HG03469 (cell line): Measurements from ENCODE around the gene PAEP.
"Not testable (repeated sequence)": the region's sequence is repeated elsewhere in the genome, so short reads cannot be mapped to it uniquely, and the experiment has no call there.

Source experiments
- ATAC-seq: cut with Tn5 transposase; IDR thresholded peaks from one replicate; pipeline ENCODE4 v1.9.1; 2021; ENCODE audit warnings: mild to moderate bottlenecking, moderate library complexity, moderate number of reproducible peaks; ENCODE audit not compliant: unreplicated experiment

PAEP gene

DNA sequence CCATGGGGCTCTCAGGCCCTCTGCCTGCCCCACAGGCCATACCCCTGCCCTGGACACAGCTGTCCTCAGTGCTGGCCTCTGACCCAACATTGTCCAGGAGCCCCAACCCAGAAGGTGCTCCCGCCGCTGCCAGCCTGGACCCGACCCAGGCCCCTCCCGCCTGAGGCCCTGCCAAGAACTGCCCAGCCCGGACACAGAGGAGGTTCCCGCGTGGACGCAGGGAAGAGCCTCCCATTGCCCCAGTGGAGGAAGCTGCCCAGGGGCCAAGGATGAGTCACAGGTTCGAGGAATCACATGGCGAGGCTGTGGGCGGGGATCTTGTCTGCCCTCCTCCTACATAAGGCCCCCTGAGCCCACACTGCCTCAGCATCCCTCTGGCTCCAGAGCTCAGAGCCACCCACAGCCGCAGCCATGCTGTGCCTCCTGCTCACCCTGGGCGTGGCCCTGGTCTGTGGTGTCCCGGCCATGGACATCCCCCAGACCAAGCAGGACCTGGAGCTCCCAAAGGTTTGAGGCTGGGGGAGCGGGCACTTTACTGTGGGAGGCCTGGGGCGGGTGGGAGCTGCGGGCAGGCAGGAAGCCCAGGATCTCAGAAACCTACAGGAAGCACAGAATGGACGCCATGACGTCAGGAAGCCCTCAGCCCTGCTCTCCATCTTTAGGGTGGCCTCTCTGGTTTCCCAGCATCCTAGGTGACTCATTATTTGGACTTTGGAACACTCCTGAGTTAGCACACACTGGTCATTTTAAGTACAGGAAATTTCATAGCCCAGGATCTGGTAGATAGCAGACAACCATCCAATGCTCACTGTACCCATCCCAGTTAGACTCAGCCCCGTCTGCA is at the start of gene PAEP:
PAEP (plus strand) TSS at position 366 of the 844 bp plus-strand sequence.
- no peak for ATAC-seq

DNA sequence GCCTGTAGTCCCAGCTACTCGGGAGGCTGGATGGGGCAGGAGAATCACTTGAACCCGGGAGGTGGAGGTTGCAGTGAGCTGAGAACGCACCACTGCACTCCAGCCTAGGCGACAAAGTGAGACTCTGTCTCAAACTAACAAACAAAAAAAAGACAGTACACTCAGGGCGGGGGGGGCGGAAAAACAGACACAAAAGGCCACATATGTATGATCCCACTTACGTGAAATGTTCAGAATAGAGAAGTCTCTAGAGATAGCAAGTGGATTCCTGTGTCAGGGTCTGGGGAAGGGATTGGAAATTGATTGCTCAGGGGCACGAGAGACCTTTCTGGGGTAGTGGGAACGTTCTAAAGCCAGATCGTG is 49.3 kb upstream of the PAEP start:
- no peak for ATAC-seq

DNA sequence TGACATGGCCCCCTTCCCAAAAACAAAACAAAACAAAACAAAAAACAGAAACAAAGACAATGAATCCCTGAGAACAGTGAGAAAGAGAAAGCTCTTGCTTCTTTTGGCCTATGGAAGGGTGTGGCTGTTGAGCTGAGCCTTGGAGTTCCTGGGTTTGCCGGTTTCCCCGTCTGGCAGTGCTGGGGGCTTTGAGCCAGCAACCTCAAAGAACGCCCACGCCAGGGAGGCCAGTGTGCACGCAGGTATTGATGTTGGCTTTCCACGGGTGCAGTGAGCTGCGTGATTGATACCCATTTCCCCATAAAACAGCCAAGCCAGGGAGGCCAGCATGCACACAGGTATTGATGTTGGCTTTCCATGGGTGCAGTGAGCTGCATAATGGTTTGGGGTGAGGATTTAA is 48.7 kb upstream of the PAEP start:
- ATAC-seq, result no peak

- ATAC-seq, result no peak
Measured at GRCh38 chr9:135513351-135513846, 48.2 kb upstream of the PAEP start.

GRCh38 chr9:135513906-135514305 is 47.6 kb upstream of the PAEP start:
- not testable (repeated sequence) for ATAC-seq

GRCh38 chr9:135514342-135515082 is 47.0 kb upstream of the PAEP start:
- ATAC-seq, result no peak

GRCh38 chr9:135515083-135515951 is 46.2 kb upstream of the PAEP start:
- no peak for ATAC-seq

- no peak for ATAC-seq
Measured at GRCh38 chr9:135516132-135516860, 45.3 kb upstream of the PAEP start.

DNA sequence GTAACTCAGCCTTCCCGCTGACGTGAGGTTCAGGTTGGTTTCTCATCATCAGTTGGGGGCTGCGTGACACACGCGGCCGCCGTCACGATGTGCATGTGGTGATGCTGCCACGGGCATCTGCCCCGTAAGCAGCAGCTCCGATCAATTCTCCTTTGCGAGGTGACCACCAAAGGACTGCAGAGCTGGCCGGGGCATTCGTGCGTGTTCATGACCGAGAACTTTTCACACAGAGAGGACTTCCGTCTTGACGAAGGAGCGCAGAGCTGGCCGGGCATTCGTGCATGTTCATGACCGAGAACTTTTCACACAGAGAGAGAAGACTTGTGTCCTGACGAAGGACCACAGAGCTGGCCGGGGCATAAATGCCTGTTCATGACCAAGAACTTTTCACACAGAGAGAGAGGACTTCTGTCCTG is 44.1 kb upstream of the PAEP start:
- no peak for ATAC-seq

DNA sequence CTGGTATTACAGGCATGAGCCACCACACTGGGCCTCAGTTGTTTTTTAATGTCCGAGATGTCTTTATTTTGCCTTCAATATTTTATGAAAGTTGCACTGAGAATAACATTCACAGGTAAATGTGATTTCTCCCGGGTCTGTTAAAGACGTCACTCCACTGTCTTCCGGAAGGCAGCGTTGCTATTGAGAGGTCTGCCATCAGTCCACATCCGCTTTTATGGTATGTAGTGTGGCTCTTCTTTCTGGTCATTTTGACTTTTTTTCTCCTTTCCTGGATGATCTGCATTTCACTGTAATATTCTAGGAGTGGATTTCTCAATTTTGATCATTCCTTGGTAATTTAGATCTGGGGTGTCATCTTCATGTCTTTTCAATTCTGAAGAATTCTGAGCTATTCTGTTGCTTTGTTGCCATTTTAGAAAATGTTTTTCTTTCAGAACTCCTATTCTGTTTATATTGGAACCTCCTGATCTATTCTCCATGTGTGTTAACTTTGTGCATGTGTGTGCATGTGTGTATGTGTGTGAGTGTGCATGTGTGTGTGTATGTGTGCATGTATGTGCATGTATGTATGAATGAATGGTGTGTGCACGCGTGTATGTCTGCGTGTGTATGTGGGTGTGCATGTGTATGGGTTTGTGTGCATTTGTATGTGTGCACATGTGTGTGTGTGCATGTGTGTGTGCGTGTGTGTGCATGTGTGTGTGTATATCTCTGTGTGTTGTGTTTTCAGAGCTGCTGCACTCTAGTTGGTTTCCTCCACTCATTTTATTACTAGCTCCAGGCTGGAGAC is 42.2 kb upstream of the PAEP start:
- ATAC-seq, result no peak

DNA sequence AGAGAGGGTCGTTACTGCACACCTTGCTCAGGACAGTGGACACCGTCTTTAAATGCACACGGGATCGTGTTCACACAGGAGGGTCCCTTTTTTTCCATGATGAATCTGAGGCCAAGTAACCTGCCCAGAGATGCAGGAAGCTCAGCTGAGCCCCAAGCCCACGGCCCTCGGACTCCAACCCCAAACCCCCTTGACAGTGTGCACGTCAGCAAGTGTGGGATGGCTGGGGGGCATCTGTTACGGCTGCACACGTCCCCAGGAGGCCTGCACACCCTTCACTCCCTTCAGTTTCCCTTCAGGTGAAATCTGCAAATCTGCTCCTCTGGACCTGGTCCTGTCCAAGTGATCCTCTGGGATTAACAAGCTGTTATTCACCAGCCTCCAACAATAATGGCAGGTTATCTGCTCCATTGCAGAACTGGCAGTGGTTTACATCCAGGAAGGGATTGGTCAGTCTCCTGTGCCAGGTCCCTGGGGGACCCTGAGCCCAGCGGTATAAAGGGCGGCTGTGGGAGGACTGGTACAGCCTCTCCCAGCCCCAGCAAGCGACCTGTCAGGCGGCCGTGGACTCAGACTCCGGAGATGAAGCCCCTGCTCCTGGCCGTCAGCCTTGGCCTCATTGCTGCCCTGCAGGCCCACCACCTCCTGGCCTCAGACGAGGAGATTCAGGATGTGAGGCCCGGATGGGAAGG is 40.5 kb upstream of the PAEP start, which contains the start of gene LCN1:
LCN1 (plus strand) TSS at position 525 of the 692 bp plus-strand sequence; CDS start at position 583, 58 bp downstream.
- ATAC-seq, result no peak

DNA sequence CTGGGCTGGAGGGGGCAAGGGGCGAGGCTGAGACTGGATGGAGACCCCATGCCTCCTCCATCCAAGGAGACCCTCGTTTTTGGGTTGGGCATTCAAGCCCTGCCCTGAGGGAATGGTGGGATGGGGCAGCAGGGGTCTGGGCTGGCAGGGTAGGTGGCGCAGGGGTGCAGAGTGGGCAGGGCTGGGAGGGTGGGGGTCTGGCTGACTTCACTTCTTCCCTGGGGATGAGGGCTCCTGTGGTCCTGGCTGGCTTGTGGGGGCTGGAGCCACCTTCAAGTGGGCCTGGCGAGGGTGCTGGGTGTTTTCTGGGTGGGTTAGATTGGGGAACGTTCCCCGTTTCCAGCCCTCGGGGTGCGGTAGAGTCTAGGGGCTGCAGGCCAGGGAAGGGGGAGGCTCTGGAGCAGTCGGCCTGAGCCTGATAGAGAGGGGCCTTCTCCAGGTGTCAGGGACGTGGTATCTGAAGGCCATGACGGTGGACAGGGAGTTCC is 39.9 kb upstream of the PAEP start:
- no peak for ATAC-seq

- no peak for ATAC-seq
Measured at GRCh38 chr9:135522137-135522877, 39.2 kb upstream of the PAEP start.

DNA sequence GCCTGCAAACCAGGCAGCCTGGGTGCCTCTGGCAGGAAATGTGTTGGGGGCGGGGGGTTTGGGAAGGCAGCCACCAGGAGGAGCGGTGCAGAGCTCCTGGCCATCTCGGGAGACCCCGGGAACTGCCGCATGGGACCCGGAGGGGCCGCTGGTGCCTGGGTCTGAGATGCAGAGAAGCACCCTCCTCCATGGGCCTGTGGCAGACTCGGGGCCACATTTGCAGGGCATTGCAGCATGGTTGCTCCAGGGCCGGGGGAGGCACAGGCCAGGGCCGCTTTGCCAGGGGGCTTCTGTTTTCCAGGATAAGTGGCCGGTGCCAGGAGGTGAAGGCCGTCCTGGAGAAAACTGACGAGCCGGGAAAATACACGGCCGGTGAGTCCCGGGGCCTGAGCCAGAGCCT is 38.6 kb upstream of the PAEP start:
- ATAC-seq, result no peak

GRCh38 chr9:135523521-135524129 is 37.9 kb upstream of the PAEP start:
- no peak for ATAC-seq

- ATAC-seq, result no peak
Measured at GRCh38 chr9:135524130-135524861, 37.3 kb upstream of the PAEP start.
